Liver (tissue), 3 donors: ENCODE measurements around the gene CENPT.

Experiments used
- CTCF ChIP-seq: fragments of 150-350 bp; IDR thresholded peaks from 2 replicates; pipeline ENCODE4 v1.5.1; 2017; ENCODE audit warnings: improper control_type of control experiment, low read depth, low read length; ENCODE audit not compliant: missing input control
- EGR1 ChIP-seq, 2 donors: IDR thresholded peaks; 2 replicates each; pipeline ENCODE4 v1.6.1; 2016 to 2018; ENCODE audit warnings: antibody characterized with exemption in 2 of 2, low read depth in 2 of 2
- FOXA1 ChIP-seq: IDR thresholded peaks from 2 replicates; pipeline ENCODE4 v1.6.1; 2016; ENCODE audit warnings: antibody characterized with exemption
- GABPA ChIP-seq, 2 donors: IDR thresholded peaks in 1 of 2; conservative IDR thresholded peaks in 1 of 2; 2 replicates each; pipeline ENCODE4 v1.6.1; 2016; ENCODE audit warnings: antibody characterized with exemption in 2 of 2, mild to moderate bottlenecking in 1 of 2, moderate library complexity in 1 of 2
- TAF1 ChIP-seq: conservative IDR thresholded peaks from 2 replicates; pipeline ENCODE4 v1.6.1; 2016; ENCODE audit warnings: antibody characterized with exemption, mild to moderate bottlenecking
- TF ChIP-seq, protein P1 (sequence below): IDR thresholded peaks from 2 replicates; pipeline ENCODE4 v1.6.1; 2016; ENCODE audit warnings: antibody characterized with exemption
- donor health status: healthy.
- donor health status: healthy.

GRCh38 chr16:67846320-67847063, 1.0 kb downstream of the CENPT start, which contains the start of gene NUTF2:
- peak; percentile 81 for TF ChIP-seq FOXA1
- TF ChIP-seq CTCF, result peak; percentile 0
- TF ChIP-seq TAF1, result no peak
- TF ChIP-seq, protein P1, sequence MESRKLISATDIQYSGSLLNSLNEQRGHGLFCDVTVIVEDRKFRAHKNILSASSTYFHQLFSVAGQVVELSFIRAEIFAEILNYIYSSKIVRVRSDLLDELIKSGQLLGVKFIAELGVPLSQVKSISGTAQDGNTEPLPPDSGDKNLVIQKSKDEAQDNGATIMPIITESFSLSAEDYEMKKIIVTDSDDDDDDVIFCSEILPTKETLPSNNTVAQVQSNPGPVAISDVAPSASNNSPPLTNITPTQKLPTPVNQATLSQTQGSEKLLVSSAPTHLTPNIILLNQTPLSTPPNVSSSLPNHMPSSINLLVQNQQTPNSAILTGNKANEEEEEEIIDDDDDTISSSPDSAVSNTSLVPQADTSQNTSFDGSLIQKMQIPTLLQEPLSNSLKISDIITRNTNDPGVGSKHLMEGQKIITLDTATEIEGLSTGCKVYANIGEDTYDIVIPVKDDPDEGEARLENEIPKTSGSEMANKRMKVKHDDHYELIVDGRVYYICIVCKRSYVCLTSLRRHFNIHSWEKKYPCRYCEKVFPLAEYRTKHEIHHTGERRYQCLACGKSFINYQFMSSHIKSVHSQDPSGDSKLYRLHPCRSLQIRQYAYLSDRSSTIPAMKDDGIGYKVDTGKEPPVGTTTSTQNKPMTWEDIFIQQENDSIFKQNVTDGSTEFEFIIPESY, result peak; percentile 94
- peak; percentile 45 to 87 for TF ChIP-seq GABPA (IDR thresholded peaks at IDR 0.05 in 1 of 2, conservative IDR thresholded peaks at IDR 0.05 in 1 of 2)
- TF ChIP-seq EGR1 (IDR thresholded peaks at IDR 0.05; ENCODE audit: low read depth in 2 of 2), result peak; percentile 51 to 71
